Sigmoid colon (tissue), 7 donors: ENCODE measurements around the gene ACTA2. TPM values are rescaled to one million over a fixed set of nuclear protein-coding genes. Genes with fewer than 3 reads are reported as not detected.

Source experiments
- DNase-seq: peaks from one replicate; pipeline ENCODE4 v3.0.0-alpha.2; 2019
- H3K27ac ChIP-seq, 4 donors: fragments of 200-600 bp; sonication (generic); one replicate each; pipeline ENCODE4 v1.5.1; 2016 to 2019; ENCODE audit warnings: mild to moderate bottlenecking in 1 of 4
- H3K27me3 ChIP-seq, 3 donors: fragments of 200-600 bp; sonication (generic); one replicate each; pipeline ENCODE4 v1.5.1; 2019; ENCODE audit warnings: mild to moderate bottlenecking in 1 of 3
- H3K36me3 ChIP-seq, 4 donors: fragments of 200-600 bp; sonication (generic); one replicate each; pipeline ENCODE4 v1.5.1; 2016 to 2019
- H3K4me1 ChIP-seq, 4 donors: fragments of 200-600 bp; sonication (generic); one replicate each; pipeline ENCODE4 v1.5.1; 2017 to 2019
- H3K4me3 ChIP-seq, 4 donors: fragments of 200-600 bp; sonication (generic); one replicate each; pipeline ENCODE4 v1.5.1; 2017 to 2019; ENCODE audit warnings: mild to moderate bottlenecking in 2 of 4, moderate library complexity in 1 of 4
- H3K9me3 ChIP-seq, 4 donors: fragments of 200-600 bp in 3 of 4; sonication (generic) in 3 of 4; one replicate each; pipeline versions ENCODE4 v1.5.1 to v1.6.1; 2013 to 2019
- CTCF ChIP-seq, 4 experiments: fragments of 450-650 bp in 3 of 4; fragments of 200-600 bp in 1 of 4; IDR thresholded peaks; one replicate each; pipeline ENCODE4 v1.5.1; 2016 to 2019; ENCODE audit warnings: antibody characterized with exemption in 4 of 4, mild to moderate bottlenecking in 3 of 4, moderate library complexity in 2 of 4
- EP300 ChIP-seq, 4 donors: sonication (generic); formaldehyde crosslinking; IDR thresholded peaks; one replicate each; pipeline ENCODE4 v1.6.1; 2017; ENCODE audit warnings: antibody characterized with exemption in 4 of 4
- POLR2A ChIP-seq, 2 donors: fragments of 450-650 bp; IDR thresholded peaks; one replicate each; pipeline ENCODE4 v1.6.1; 2016; ENCODE audit warnings: antibody characterized with exemption in 2 of 2, mild to moderate bottlenecking in 2 of 2, moderate library complexity in 2 of 2
- POLR2AphosphoS5 ChIP-seq, 4 donors: sonication (generic); formaldehyde crosslinking; IDR thresholded peaks; one replicate each; pipeline ENCODE4 v1.6.1; 2017; ENCODE audit warnings: antibody characterized with exemption in 4 of 4
- WGBS, 2 donors: extraction: QIAGEN DNeasy Blood & Tissue Kit; methylation state at CpG; one replicate each; pipeline ENCODE4 v1.1.7; 2013; 5-methylcytosine and 5-hydroxymethylcytosine counted together
- intact Hi-C: fragments of 100-400 bp; cut with DNase I; formaldehyde crosslinking; loops from one replicate; pipeline ENCODE4 v1.15.1; 2023
- polyA plus RNA-seq, 3 donors: library from polyadenylated mRNA; stranded (reverse); fragments of 200-250 nt; gene quantifications; one replicate each; pipeline ENCODE4 v1.2.3, GENCODE V29; 2013
- total RNA-seq, 4 donors: library from RNA; depleted of rRNA; stranded (reverse); fragments of >200 nt; gene quantifications; one replicate each; pipeline ENCODE4 v1.1.0, GENCODE V29; 2016
- donor health status: healthy with polysubstance abuse.
- donor health status: Bipolar disorder and iron deficiency.
- donor health status: healthy.

The ACTA2 gene
- total and polyA plus RNA-seq, 7 donors = 43.7 to 5,444 (median 2,072) TPM

GRCh38 chr10:88943778-88944177 is 8.8 kb downstream of the ACTA2 start:
- Histone ChIP-seq H3K36me3 (peaks cover 52 to 98% (median 69%) of the 10 kb centered on the region in 4 donors), H3K4me3 (no peak overlapping the region), H3K9me3 (no peaks in the 10 kb centered on the region), H3K4me1 (peaks cover 0 to 98% (median 83%) of the 10 kb centered on the region in 4 donors), H3K27ac (peak overlapping the region; percentile 71 to 97 (median 95)), H3K27me3 (no peaks in the 10 kb centered on the region)
- intact Hi-C loops = no loop called here
- TF ChIP-seq POLR2AphosphoS5 (IDR thresholded peaks at IDR 0.05) (peak in 2 of 4 donors; percentile 46 to 58), EP300 (IDR thresholded peaks at IDR 0.05) (no peak)
- DNase-seq = no peak
- 90 to 93% methylated on average over 3 of the region's 3 CpGs for WGBS, 2 donors

GRCh38 chr10:88941026-88941425 is 11.5 kb downstream of the ACTA2 start:
- TF ChIP-seq CTCF (IDR thresholded peaks at IDR 0.05) (no peak), POLR2A (IDR thresholded peaks at IDR 0.05) (no peak), POLR2AphosphoS5 (IDR thresholded peaks at IDR 0.05) (peak in 3 of 4 donors; percentile 5 to 47 (median 36))
- no peaks in the 10 kb centered on the region for H3K9me3 ChIP-seq
- intact Hi-C loops = no loop called here
- peaks cover 0 to 100% (median 69%) of the 10 kb centered on the region in 4 donors for H3K4me1 ChIP-seq
- H3K27me3 ChIP-seq = no peaks in the 10 kb centered on the region
- WGBS, 2 donors = 93 to 95% methylated on average over 6 of the region's 6 CpGs
- H3K27ac ChIP-seq = peak overlapping the region; percentile 71 to 97 (median 95)
- peaks cover 66 to 100% (median 89%) of the 10 kb centered on the region in 4 donors for H3K36me3 ChIP-seq
- no peak for DNase-seq
- no peak overlapping the region for H3K4me3 ChIP-seq

- H3K36me3 ChIP-seq = peaks cover 50 to 99% (median 78%) of the 10 kb centered on the region in 4 donors
- peaks cover 0 to 86% (median 53%) of the 10 kb centered on the region in 4 donors for H3K4me1 ChIP-seq
- 96 to 97% methylated on average over 2 of the region's 2 CpGs for WGBS, 2 donors
- intact Hi-C loops = no loop called here
- H3K9me3 ChIP-seq = no peaks in the 10 kb centered on the region
- TF ChIP-seq EP300 (IDR thresholded peaks at IDR 0.05) (no peak), POLR2AphosphoS5 (IDR thresholded peaks at IDR 0.05) (peak in 2 of 4 donors; percentile 58 to 64), POLR2A (IDR thresholded peaks at IDR 0.05) (no peak), CTCF (IDR thresholded peaks at IDR 0.05) (no peak)
- H3K4me3 ChIP-seq = no peak overlapping the region
- H3K27me3 ChIP-seq = no peaks in the 10 kb centered on the region
- DNase-seq = no peak
- peak overlapping the region; percentile 71 to 97 (median 95) for H3K27ac ChIP-seq
These were observed 13.6 kb downstream of the ACTA2 start for GRCh38 chr10:88938938-88939337.

GRCh38 chr10:88938039-88938438 is 14.5 kb downstream of the ACTA2 start:
- Histone ChIP-seq H3K36me3 (peaks cover 44 to 93% (median 70%) of the 10 kb centered on the region in 4 donors), H3K27ac (peak overlapping the region; percentile 71 to 97 (median 95))
- WGBS, 2 donors = 93 to 94% methylated on average over 3 of the region's 3 CpGs

GRCh38 chr10:88936656-88937055 is 15.9 kb downstream of the ACTA2 start:
- Histone ChIP-seq H3K9me3 (no peaks in the 10 kb centered on the region), H3K27ac (peak overlapping the region; percentile 71 to 97 (median 95)), H3K4me1 (peaks cover 0 to 71% (median 41%) of the 10 kb centered on the region in 4 donors), H3K4me3 (no peak overlapping the region), H3K27me3 (no peaks in the 10 kb centered on the region), H3K36me3 (peaks cover 37 to 79% (median 56%) of the 10 kb centered on the region in 4 donors)
- no peak for TF ChIP-seq EP300 (IDR thresholded peaks at IDR 0.05)
- TF ChIP-seq POLR2AphosphoS5 (IDR thresholded peaks at IDR 0.05) = peak in 1 of 4 donors; percentile 33
- 84 to 93% methylated on average over 3 of the region's 3 CpGs for WGBS, 2 donors
- intact Hi-C loops = no loop called here
- no peak for DNase-seq

More at GRCh38 chr10:88938039-88938438, 14.5 kb downstream of the ACTA2 start:
- DNase-seq = no peak
- no peaks in the 10 kb centered on the region for H3K9me3 ChIP-seq
- intact Hi-C loops = no loop called here
- H3K4me1 ChIP-seq = peaks cover 0 to 77% (median 48%) of the 10 kb centered on the region in 4 donors
- no peak overlapping the region for H3K4me3 ChIP-seq
- H3K27me3 ChIP-seq = no peaks in the 10 kb centered on the region
- TF ChIP-seq EP300 (IDR thresholded peaks at IDR 0.05) = no peak
- TF ChIP-seq POLR2AphosphoS5 (IDR thresholded peaks at IDR 0.05) = peak in 2 of 4 donors; percentile 66 to 69

- H3K27ac ChIP-seq = peak overlapping the region; percentile 71 to 97 (median 95)
- 36 to 45% methylated on average over 17 of the region's 17 CpGs for WGBS, 2 donors
- H3K36me3 ChIP-seq = peaks cover 29 to 64% (median 44%) of the 10 kb centered on the region in 4 donors
- H3K4me1 ChIP-seq = peaks cover 0 to 55% (median 34%) of the 10 kb centered on the region in 4 donors
- no peak overlapping the region for H3K4me3 ChIP-seq
- DNase-seq = peak; percentile 94
- TF ChIP-seq POLR2A (IDR thresholded peaks at IDR 0.05) = no peak
- no peak for TF ChIP-seq EP300 (IDR thresholded peaks at IDR 0.05)
- TF ChIP-seq POLR2AphosphoS5 (IDR thresholded peaks at IDR 0.05) = peak in 3 of 4 donors; percentile 58 to 63 (median 60)
- peak; percentile 74 to 87 (median 80) for TF ChIP-seq CTCF (IDR thresholded peaks at IDR 0.05)
- H3K27me3 ChIP-seq = no peaks in the 10 kb centered on the region
- H3K9me3 ChIP-seq = no peaks in the 10 kb centered on the region
- intact Hi-C loops = loop anchor here (1.0 kb wide), 1 partner anchor 55 kb away; the partner anchor contains the start of gene FAS
These were observed 17.5 kb downstream of the ACTA2 start for GRCh38 chr10:88934900-88935672.
